OCI-LY3 (cell line): ENCODE results near the gene MRGPRE.

Source experiments
- H2AFZ ChIP-seq: fragments of 200-600, 300-600 bp; shearing (Covaris generic); 2 replicates; pipeline ENCODE4 v1.6.0; 2014; ENCODE audit warnings: antibody characterized with exemption, low read depth, low read length
- H3K27ac ChIP-seq: fragments of 200-600, 300-600 bp; sonication (generic); 2 replicates; pipeline ENCODE4 v1.5.1; 2014; ENCODE audit warnings: mild to moderate bottlenecking, low read length, moderate library complexity, mixed read lengths
- H3K27me3 ChIP-seq: fragments of 200-600, 300-600 bp; sonication (generic); 2 replicates; pipeline ENCODE4 v1.6.1; 2014; ENCODE audit warnings: low read depth, low read length, mixed read lengths
- H3K36me3 ChIP-seq: fragments of 200-600, 300-600 bp; sonication (generic); replicated peaks from 2 replicates; pipeline ENCODE3; 2014; ENCODE audit warnings: low read depth, low read length, mixed read lengths
- H3K4me1 ChIP-seq: fragments of 300-600, 200-600 bp; sonication (generic); 2 replicates; pipeline ENCODE4 v1.6.1; 2014; ENCODE audit warnings: low read length, mixed read lengths
- H3K4me2 ChIP-seq: fragments of 200-600, 300-600 bp; sonication (generic); 2 replicates; pipeline ENCODE4 v1.6.1; 2014; ENCODE audit warnings: low read length, mixed read lengths
- H3K4me3 ChIP-seq: fragments of 300-600, 200-600 bp; sonication (generic); 2 replicates; pipeline ENCODE4 v1.5.1; 2014; ENCODE audit warnings: antibody characterized with exemption, mild to moderate bottlenecking, low read length, moderate library complexity
- H3K79me2 ChIP-seq: fragments of 300-600, 200-600 bp; shearing (Covaris generic); 2 replicates; pipeline ENCODE4 v1.6.1; 2014; ENCODE audit warnings: mild to moderate bottlenecking, low read length, mixed read lengths
- H3K9ac ChIP-seq: fragments of 300-600, 200-600 bp; shearing (Covaris generic); 2 replicates; pipeline ENCODE4 v1.6.0; 2014; ENCODE audit warnings: mild to moderate bottlenecking, low read length, moderate library complexity
- H3K9me3 ChIP-seq: fragments of 200-600, 300-600 bp; shearing (Covaris generic); 2 replicates; pipeline ENCODE4 v1.6.1; 2014; ENCODE audit warnings: low read length, mixed read lengths; ENCODE audit not compliant: insufficient read depth
- H4K20me1 ChIP-seq: fragments of 200-600, 300-600 bp; sonication (generic); 2 replicates; pipeline ENCODE4 v1.6.1; 2016; ENCODE audit warnings: low read length, mixed read lengths; ENCODE audit not compliant: insufficient read depth
- EZH2phosphoT487 ChIP-seq: fragments of 200-600 bp; shearing (Covaris generic); IDR thresholded peaks from 2 replicates; pipeline ENCODE4 v1.6.1; 2018; ENCODE audit warnings: antibody characterized with exemption, mixed run types, low read depth
- TF ChIP-seq, protein P1 (sequence below): fragments of 200-600, 300-600 bp; sonication (generic); IDR thresholded peaks from 2 replicates; pipeline ENCODE4 v1.5.1; 2014; ENCODE audit warnings: antibody characterized with exemption, low read length, low read depth

MRGPRE gene

DNA sequence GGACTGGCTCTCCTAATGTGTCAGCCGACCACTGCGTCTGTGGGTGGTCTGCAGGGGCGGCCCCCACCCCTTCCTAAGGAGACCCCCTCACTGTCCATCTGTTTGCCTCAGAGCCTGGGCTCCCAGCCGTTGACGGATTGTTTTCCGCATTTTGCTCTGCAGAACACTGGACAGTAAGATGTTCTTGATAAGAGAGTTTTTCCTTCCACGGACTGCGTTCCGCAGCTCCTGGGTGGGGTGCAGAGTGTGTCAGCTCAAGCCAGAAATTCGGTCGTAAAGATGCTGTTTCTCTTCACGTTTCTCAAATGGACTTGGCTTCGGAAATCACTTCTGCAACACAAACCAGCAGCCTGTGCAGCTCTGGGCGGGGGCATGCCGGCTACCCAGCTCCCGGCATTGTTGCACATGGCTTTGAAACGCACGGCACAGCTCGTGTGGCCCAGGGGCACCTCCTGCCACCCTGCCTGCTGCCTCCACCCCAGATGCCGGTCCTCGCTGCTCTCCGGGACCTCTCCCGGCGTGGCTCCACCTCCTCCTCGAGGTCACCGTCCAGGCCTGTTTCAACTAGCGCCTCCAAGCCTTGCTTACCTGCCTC is 10.7 kb downstream of the MRGPRE start:
- Histone ChIP-seq H3K79me2 (no peaks in the 10 kb centered on the region), H2AFZ (no peak overlapping the region), H3K4me2 (no peak overlapping the region), H4K20me1 (no peaks in the 10 kb centered on the region), H3K4me3 (no peak overlapping the region), H3K9ac (no peak overlapping the region), H3K27me3 (peaks cover under 1% of the 10 kb centered on the region), H3K4me1 (no peaks in the 10 kb centered on the region), H3K36me3 (no peaks in the 10 kb centered on the region), H3K9me3 (no peaks in the 10 kb centered on the region), H3K27ac (no peak overlapping the region)
- TF ChIP-seq, protein P1, sequence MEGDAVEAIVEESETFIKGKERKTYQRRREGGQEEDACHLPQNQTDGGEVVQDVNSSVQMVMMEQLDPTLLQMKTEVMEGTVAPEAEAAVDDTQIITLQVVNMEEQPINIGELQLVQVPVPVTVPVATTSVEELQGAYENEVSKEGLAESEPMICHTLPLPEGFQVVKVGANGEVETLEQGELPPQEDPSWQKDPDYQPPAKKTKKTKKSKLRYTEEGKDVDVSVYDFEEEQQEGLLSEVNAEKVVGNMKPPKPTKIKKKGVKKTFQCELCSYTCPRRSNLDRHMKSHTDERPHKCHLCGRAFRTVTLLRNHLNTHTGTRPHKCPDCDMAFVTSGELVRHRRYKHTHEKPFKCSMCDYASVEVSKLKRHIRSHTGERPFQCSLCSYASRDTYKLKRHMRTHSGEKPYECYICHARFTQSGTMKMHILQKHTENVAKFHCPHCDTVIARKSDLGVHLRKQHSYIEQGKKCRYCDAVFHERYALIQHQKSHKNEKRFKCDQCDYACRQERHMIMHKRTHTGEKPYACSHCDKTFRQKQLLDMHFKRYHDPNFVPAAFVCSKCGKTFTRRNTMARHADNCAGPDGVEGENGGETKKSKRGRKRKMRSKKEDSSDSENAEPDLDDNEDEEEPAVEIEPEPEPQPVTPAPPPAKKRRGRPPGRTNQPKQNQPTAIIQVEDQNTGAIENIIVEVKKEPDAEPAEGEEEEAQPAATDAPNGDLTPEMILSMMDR = no peak
- TF ChIP-seq EZH2phosphoT487 = no peak

DNA sequence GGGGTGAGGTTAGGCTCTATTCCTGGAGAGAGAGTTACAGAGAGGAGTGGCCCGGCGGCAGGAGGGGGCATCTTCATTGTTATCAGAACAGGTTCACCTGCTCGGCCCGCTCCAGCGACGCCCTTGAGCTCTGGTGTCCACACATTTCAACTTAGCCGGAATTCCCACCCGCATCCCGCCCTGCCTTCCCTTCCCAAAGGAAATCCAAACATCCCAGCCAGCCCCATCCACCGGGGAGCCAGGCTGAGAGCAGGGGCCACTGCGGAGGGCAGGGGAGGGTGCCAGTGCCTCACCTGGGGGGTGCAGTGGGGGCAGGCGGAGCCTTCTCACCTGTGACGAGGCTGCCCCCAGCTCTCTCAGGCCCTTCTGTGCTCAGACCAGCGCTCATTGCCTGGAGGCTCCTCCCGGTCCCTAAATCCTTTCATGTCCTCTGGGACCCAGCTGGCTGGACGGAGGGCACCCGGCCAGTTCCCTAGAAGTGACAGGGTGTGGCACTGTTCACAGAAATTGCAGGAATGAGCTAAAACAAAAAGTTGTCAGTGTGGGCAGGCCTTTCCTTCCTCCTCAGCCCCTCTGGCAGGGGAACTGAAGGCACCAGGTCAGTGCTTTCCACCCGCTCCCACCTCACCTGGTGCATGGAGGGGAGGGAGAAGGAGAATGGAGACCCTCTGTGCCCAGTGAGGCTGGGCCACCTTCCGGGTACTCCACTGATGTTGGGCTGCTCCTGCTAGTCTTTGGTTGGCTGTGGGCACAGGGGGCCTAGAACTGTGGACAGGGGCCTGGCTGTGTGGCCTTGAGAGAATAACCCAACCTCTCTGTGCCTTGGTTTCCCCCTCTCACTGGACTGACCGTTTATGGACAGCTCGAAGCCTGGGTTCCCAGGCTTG is 11.5 kb downstream of the MRGPRE start:
- H3K9ac ChIP-seq = no peak overlapping the region
- no peak overlapping the region for H3K4me3 ChIP-seq
- H3K79me2 ChIP-seq = no peaks in the 10 kb centered on the region
- no peaks in the 10 kb centered on the region for H4K20me1 ChIP-seq
- H3K36me3 ChIP-seq = no peaks in the 10 kb centered on the region
- peaks cover 7% of the 10 kb centered on the region for H3K27me3 ChIP-seq
- H3K4me1 ChIP-seq = no peaks in the 10 kb centered on the region
- no peak overlapping the region for H3K4me2 ChIP-seq
- no peak overlapping the region for H2AFZ ChIP-seq
- H3K27ac ChIP-seq = no peak overlapping the region
- TF ChIP-seq EZH2phosphoT487 = no peak
- TF ChIP-seq, protein P1 = no peak
- H3K9me3 ChIP-seq = no peaks in the 10 kb centered on the region

DNA sequence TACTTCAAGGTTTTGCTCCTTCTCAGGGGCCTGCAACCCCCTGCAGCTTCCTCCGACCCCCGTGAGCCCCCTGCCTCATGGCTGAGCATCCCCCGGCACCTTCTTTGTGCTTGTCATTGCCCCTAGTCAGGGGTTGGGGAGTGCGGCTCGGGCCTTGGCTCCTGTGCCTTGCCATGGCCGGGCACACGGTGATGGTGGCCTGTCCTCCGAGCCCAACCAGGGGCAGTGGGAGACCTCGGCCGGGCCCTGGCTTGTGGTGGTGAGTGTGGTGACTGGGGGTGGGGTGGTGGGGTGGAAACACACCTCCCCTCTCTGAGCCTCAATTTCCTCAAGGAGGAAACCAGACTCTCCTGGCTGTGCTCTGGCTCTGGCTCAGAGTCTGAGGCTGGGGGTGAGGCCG is 12.1 kb downstream of the MRGPRE start:
- Histone ChIP-seq H3K27me3 (peaks cover 7% of the 10 kb centered on the region), H2AFZ (no peak overlapping the region), H3K4me1 (no peaks in the 10 kb centered on the region), H3K4me3 (no peak overlapping the region), H4K20me1 (no peaks in the 10 kb centered on the region), H3K79me2 (no peaks in the 10 kb centered on the region), H3K4me2 (no peak overlapping the region), H3K9ac (no peak overlapping the region), H3K27ac (no peak overlapping the region), H3K9me3 (no peaks in the 10 kb centered on the region), H3K36me3 (no peaks in the 10 kb centered on the region)
- no peak for TF ChIP-seq EZH2phosphoT487
- TF ChIP-seq, protein P1 = no peak

DNA sequence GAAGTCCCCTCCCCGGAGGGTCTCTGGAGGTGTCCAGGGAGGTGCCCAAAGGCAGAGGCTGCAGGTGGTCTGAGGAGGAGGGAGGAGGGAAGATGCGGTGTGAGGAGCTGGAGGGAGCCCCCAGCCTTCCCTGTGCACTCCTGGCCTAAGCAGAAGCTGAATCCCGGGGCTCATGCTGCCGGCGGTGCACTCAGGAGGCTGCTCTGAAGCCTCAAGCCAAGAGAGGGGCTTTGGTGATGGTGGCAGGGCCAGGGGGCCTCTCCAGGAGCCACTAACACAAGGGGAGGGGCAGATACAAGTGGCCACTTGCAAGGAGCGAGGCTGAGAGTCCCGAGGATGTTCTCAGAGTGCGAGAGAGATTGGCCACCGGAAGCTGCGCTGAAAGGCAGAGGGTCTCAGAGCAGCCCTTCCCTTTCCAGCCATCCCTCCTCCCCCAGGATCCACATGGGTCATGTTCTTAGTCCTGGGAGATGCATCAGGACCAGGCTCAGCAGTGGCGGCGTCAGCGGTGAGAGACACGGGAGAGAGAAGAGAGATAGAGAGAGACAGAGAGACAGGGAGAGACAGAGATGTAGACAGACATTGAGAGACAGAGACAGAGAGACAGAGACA is 12.8 kb downstream of the MRGPRE start:
- no peaks in the 10 kb centered on the region for H3K4me1 ChIP-seq
- no peaks in the 10 kb centered on the region for H3K9me3 ChIP-seq
- no peak overlapping the region for H3K27ac ChIP-seq
- no peak overlapping the region for H3K9ac ChIP-seq
- peaks cover 7% of the 10 kb centered on the region for H3K27me3 ChIP-seq
- no peak overlapping the region for H3K4me2 ChIP-seq
- no peak for TF ChIP-seq EZH2phosphoT487
- TF ChIP-seq, protein P1 = no peak
- no peaks in the 10 kb centered on the region for H4K20me1 ChIP-seq
- H3K79me2 ChIP-seq = no peaks in the 10 kb centered on the region
- H2AFZ ChIP-seq = no peak overlapping the region
- H3K4me3 ChIP-seq = no peak overlapping the region
- no peaks in the 10 kb centered on the region for H3K36me3 ChIP-seq
